ENCODE results near the gene DNAJC30.
"Not testable (repeated sequence)": the region's sequence is repeated elsewhere in the genome, so short reads cannot be mapped to it uniquely, and the experiment has no call there.

The DNAJC30 gene

GRCh38 chr7:73683056-73683787 is at the start of gene DNAJC30, which contains the start of gene BUD23:
TSS of gene DNAJC30 (minus strand) at chr7:73683453. CDS start at chr7:73683423, 30 bp downstream.
TSS of gene BUD23 (plus strand) at chr7:73683597. CDS start at chr7:73683626, 29 bp downstream.
- Histone ChIP-seq H3K4me1 (ENCODE audit: control insufficient read depth, low read depth, low read length) (peaks cover 7% of the 10 kb centered on the region), H3K36me3 (ENCODE audit: control insufficient read depth, low read depth, low read length) (peaks cover 16% of the 10 kb centered on the region), H3K27me3 (ENCODE audit: control insufficient read depth, insufficient read depth, low read length) (no peaks in the 10 kb centered on the region), H3K27ac (ENCODE audit: low read length) (peak within 1 kb of the TSS; percentile 84), H3K4me3 (ENCODE audit: low read length) (peak within 1 kb of the TSS; percentile 88), H3K9me3 (ENCODE audit: control insufficient read depth, low read depth, low read length) (no peaks in the 10 kb centered on the region), H3K9ac (ENCODE audit: low read length) (peak within 1 kb of the TSS; percentile 95)

- no peaks in the 10 kb centered on the region for H3K9me3 ChIP-seq (ENCODE audit: control insufficient read depth, low read depth, low read length)
These were observed 49.1 kb upstream of the DNAJC30 start for GRCh38 chr7:73732397-73732796.

GRCh38 chr7:73730485-73730884 is 47.2 kb upstream of the DNAJC30 start:
- Histone ChIP-seq H3K27ac (ENCODE audit: low read length) (no peak overlapping the region), H3K4me3 (ENCODE audit: low read length) (no peak overlapping the region), H3K27me3 (ENCODE audit: control insufficient read depth, insufficient read depth, low read length) (no peaks in the 10 kb centered on the region), H3K4me1 (ENCODE audit: control insufficient read depth, low read depth, low read length) (peaks cover 8% of the 10 kb centered on the region), H3K9me3 (ENCODE audit: control insufficient read depth, low read depth, low read length) (no peaks in the 10 kb centered on the region), H3K36me3 (ENCODE audit: control insufficient read depth, low read depth, low read length) (no peaks in the 10 kb centered on the region), H3K9ac (ENCODE audit: low read length) (no peak overlapping the region)

More at GRCh38 chr7:73732397-73732796, 49.1 kb upstream of the DNAJC30 start:
- H3K9ac ChIP-seq (ENCODE audit: low read length), result no peak overlapping the region
- H3K4me1 ChIP-seq (ENCODE audit: control insufficient read depth, low read depth, low read length), result peaks cover 8% of the 10 kb centered on the region
- H3K36me3 ChIP-seq (ENCODE audit: control insufficient read depth, low read depth, low read length), result peaks cover 10% of the 10 kb centered on the region
- no peaks in the 10 kb centered on the region for H3K27me3 ChIP-seq (ENCODE audit: control insufficient read depth, insufficient read depth, low read length)
- no peak overlapping the region for H3K4me3 ChIP-seq (ENCODE audit: low read length)
- no peak overlapping the region for H3K27ac ChIP-seq (ENCODE audit: low read length)

- peaks cover 8% of the 10 kb centered on the region for H3K4me1 ChIP-seq (ENCODE audit: control insufficient read depth, low read depth, low read length)
- H3K9ac ChIP-seq (ENCODE audit: low read length), result no peak overlapping the region
- H3K27ac ChIP-seq (ENCODE audit: low read length), result no peak overlapping the region
- no peaks in the 10 kb centered on the region for H3K36me3 ChIP-seq (ENCODE audit: control insufficient read depth, low read depth, low read length)
- H3K9me3 ChIP-seq (ENCODE audit: control insufficient read depth, low read depth, low read length), result no peaks in the 10 kb centered on the region
- H3K27me3 ChIP-seq (ENCODE audit: control insufficient read depth, insufficient read depth, low read length), result no peaks in the 10 kb centered on the region
- H3K4me3 ChIP-seq (ENCODE audit: low read length), result no peak overlapping the region
These were observed 45.3 kb upstream of the DNAJC30 start for GRCh38 chr7:73728551-73728950.

GRCh38 chr7:73727952-73728351 is 44.7 kb upstream of the DNAJC30 start:
- H3K9ac ChIP-seq (ENCODE audit: low read length), result no peak overlapping the region
- no peak overlapping the region for H3K27ac ChIP-seq (ENCODE audit: low read length)
- H3K9me3 ChIP-seq (ENCODE audit: control insufficient read depth, low read depth, low read length), result no peaks in the 10 kb centered on the region

GRCh38 chr7:73726083-73726466 is 42.8 kb upstream of the DNAJC30 start:
- Histone ChIP-seq H3K4me1 (ENCODE audit: control insufficient read depth, low read depth, low read length) (peaks cover 8% of the 10 kb centered on the region), H3K36me3 (ENCODE audit: control insufficient read depth, low read depth, low read length) (no peaks in the 10 kb centered on the region), H3K27ac (ENCODE audit: low read length) (no peak overlapping the region), H3K9ac (ENCODE audit: low read length) (no peak overlapping the region), H3K4me3 (ENCODE audit: low read length) (no peak overlapping the region), H3K27me3 (ENCODE audit: control insufficient read depth, insufficient read depth, low read length) (no peaks in the 10 kb centered on the region), H3K9me3 (ENCODE audit: control insufficient read depth, low read depth, low read length) (no peaks in the 10 kb centered on the region)

More at GRCh38 chr7:73727952-73728351, 44.7 kb upstream of the DNAJC30 start:
- Histone ChIP-seq H3K4me1 (ENCODE audit: control insufficient read depth, low read depth, low read length) (peaks cover 8% of the 10 kb centered on the region), H3K4me3 (ENCODE audit: low read length) (no peak overlapping the region), H3K27me3 (ENCODE audit: control insufficient read depth, insufficient read depth, low read length) (no peaks in the 10 kb centered on the region), H3K36me3 (ENCODE audit: control insufficient read depth, low read depth, low read length) (no peaks in the 10 kb centered on the region)

- H3K4me3 ChIP-seq (ENCODE audit: low read length), result no peak overlapping the region
- H3K9me3 ChIP-seq (ENCODE audit: control insufficient read depth, low read depth, low read length), result no peaks in the 10 kb centered on the region
- H3K27ac ChIP-seq (ENCODE audit: low read length), result no peak overlapping the region
- peaks cover 11% of the 10 kb centered on the region for H3K27me3 ChIP-seq (ENCODE audit: control insufficient read depth, insufficient read depth, low read length)
- H3K4me1 ChIP-seq (ENCODE audit: control insufficient read depth, low read depth, low read length), result peaks cover 4% of the 10 kb centered on the region
- H3K36me3 ChIP-seq (ENCODE audit: control insufficient read depth, low read depth, low read length), result no peaks in the 10 kb centered on the region
- no peak overlapping the region for H3K9ac ChIP-seq (ENCODE audit: low read length)
These were observed 40.6 kb upstream of the DNAJC30 start for GRCh38 chr7:73723813-73724212.

- Histone ChIP-seq H3K27ac (ENCODE audit: low read length) (no peak overlapping the region), H3K36me3 (ENCODE audit: control insufficient read depth, low read depth, low read length) (no peaks in the 10 kb centered on the region), H3K27me3 (ENCODE audit: control insufficient read depth, insufficient read depth, low read length) (peaks cover 22% of the 10 kb centered on the region), H3K4me1 (ENCODE audit: control insufficient read depth, low read depth, low read length) (no peaks in the 10 kb centered on the region), H3K4me3 (ENCODE audit: low read length) (no peak overlapping the region), H3K9me3 (ENCODE audit: control insufficient read depth, low read depth, low read length) (no peaks in the 10 kb centered on the region), H3K9ac (ENCODE audit: low read length) (no peak overlapping the region)
These were observed 39.5 kb upstream of the DNAJC30 start for GRCh38 chr7:73722785-73723184.

GRCh38 chr7:73722182-73722581 is 38.9 kb upstream of the DNAJC30 start:
- H3K4me3 ChIP-seq (ENCODE audit: low read length); H3K27ac ChIP-seq (ENCODE audit: low read length); H3K9ac ChIP-seq (ENCODE audit: low read length); H3K9me3 ChIP-seq (ENCODE audit: control insufficient read depth, low read depth, low read length); H3K4me1 ChIP-seq (ENCODE audit: control insufficient read depth, low read depth, low read length); H3K36me3 ChIP-seq (ENCODE audit: control insufficient read depth, low read depth, low read length): not testable (repeated sequence)
- peaks cover 23% of the 10 kb centered on the region for H3K27me3 ChIP-seq (ENCODE audit: control insufficient read depth, insufficient read depth, low read length)

GRCh38 chr7:73721377-73721817 is 38.1 kb upstream of the DNAJC30 start:
- Histone ChIP-seq H3K27ac (ENCODE audit: low read length) (no peak overlapping the region), H3K36me3 (ENCODE audit: control insufficient read depth, low read depth, low read length) (no peaks in the 10 kb centered on the region), H3K4me3 (ENCODE audit: low read length) (no peak overlapping the region), H3K27me3 (ENCODE audit: control insufficient read depth, insufficient read depth, low read length) (peaks cover 23% of the 10 kb centered on the region), H3K9ac (ENCODE audit: low read length) (no peak overlapping the region), H3K4me1 (ENCODE audit: control insufficient read depth, low read depth, low read length) (no peaks in the 10 kb centered on the region), H3K9me3 (ENCODE audit: control insufficient read depth, low read depth, low read length) (no peaks in the 10 kb centered on the region)

- not testable (repeated sequence) for H3K4me1 ChIP-seq (ENCODE audit: control insufficient read depth, low read depth, low read length); H3K4me3 ChIP-seq (ENCODE audit: low read length); H3K27ac ChIP-seq (ENCODE audit: low read length); H3K9me3 ChIP-seq (ENCODE audit: control insufficient read depth, low read depth, low read length); H3K9ac ChIP-seq (ENCODE audit: low read length); H3K36me3 ChIP-seq (ENCODE audit: control insufficient read depth, low read depth, low read length)
- H3K27me3 ChIP-seq (ENCODE audit: control insufficient read depth, insufficient read depth, low read length), result peaks cover 23% of the 10 kb centered on the region
These were observed 37.2 kb upstream of the DNAJC30 start for GRCh38 chr7:73720443-73720842.

- H3K27ac ChIP-seq (ENCODE audit: low read length), result no peak overlapping the region
- H3K4me3 ChIP-seq (ENCODE audit: low read length), result no peak overlapping the region
- no peaks in the 10 kb centered on the region for H3K4me1 ChIP-seq (ENCODE audit: control insufficient read depth, low read depth, low read length)
These were observed 36.5 kb upstream of the DNAJC30 start for GRCh38 chr7:73719806-73720169.

More at GRCh38 chr7:73719806-73720169, 36.5 kb upstream of the DNAJC30 start:
- H3K27me3 ChIP-seq (ENCODE audit: control insufficient read depth, insufficient read depth, low read length), result peaks cover 23% of the 10 kb centered on the region
- no peaks in the 10 kb centered on the region for H3K9me3 ChIP-seq (ENCODE audit: control insufficient read depth, low read depth, low read length)
- H3K36me3 ChIP-seq (ENCODE audit: control insufficient read depth, low read depth, low read length), result no peaks in the 10 kb centered on the region
- no peak overlapping the region for H3K9ac ChIP-seq (ENCODE audit: low read length)

Measured in iPS-18a (cell line).